H9 (cell line): ENCODE measurements around the gene JPH2. TPM values are rescaled to one million over a fixed set of nuclear protein-coding genes. Genes with fewer than 3 reads are reported as not detected.

Source experiments
- DNase-seq: peaks from one replicate; pipeline ENCODE4 v3.0.0-alpha.2; 2017
- H2AFZ ChIP-seq: one replicate; pipeline ENCODE4 v1.6.1; 2013; ENCODE audit warnings: mild to moderate bottlenecking, low read length, control low read depth, moderate library complexity
- H2AK5ac ChIP-seq: 2 replicates; pipeline ENCODE4 v1.6.1; 2013; ENCODE audit warnings: low read length, control low read depth, mixed read lengths; ENCODE audit not compliant: insufficient read length
- H2BK120ac ChIP-seq: one replicate; pipeline ENCODE4 v1.6.1; 2013; ENCODE audit warnings: low read depth, mild to moderate bottlenecking, low read length, control low read depth, inconsistent platforms; ENCODE audit not compliant: poor library complexity, severe bottlenecking
- H2BK12ac ChIP-seq: 2 replicates; pipeline ENCODE4 v1.6.1; 2013; ENCODE audit warnings: low read length, control low read depth, mixed read lengths, low read depth; ENCODE audit not compliant: insufficient read length
- H2BK15ac ChIP-seq: 2 replicates; pipeline ENCODE4 v1.6.1; 2013; ENCODE audit warnings: low read depth, low read length, control low read depth
- H2BK20ac ChIP-seq: one replicate; pipeline ENCODE4 v1.6.1; 2013; ENCODE audit warnings: low read depth, mild to moderate bottlenecking, low read length, control low read depth, inconsistent platforms; ENCODE audit not compliant: poor library complexity, severe bottlenecking
- H2BK5ac ChIP-seq: 2 replicates; pipeline ENCODE4 v1.6.1; 2013; ENCODE audit warnings: low read length, control low read depth, mixed read lengths; ENCODE audit not compliant: insufficient read length
- H3K14ac ChIP-seq: 2 replicates; pipeline ENCODE4 v1.6.1; 2013; ENCODE audit warnings: low read length, control low read depth; ENCODE audit not compliant: insufficient read depth
- H3K18ac ChIP-seq: 2 replicates; pipeline ENCODE4 v1.6.1; 2013; ENCODE audit warnings: low read depth, mild to moderate bottlenecking, mixed read lengths, low read length, control low read depth; ENCODE audit not compliant: insufficient read length
- H3K23ac ChIP-seq: 2 replicates; pipeline ENCODE4 v1.6.1; 2013; ENCODE audit warnings: low read length, control low read depth, mixed read lengths, low read depth; ENCODE audit not compliant: insufficient read length
- H3K23me2 ChIP-seq: 2 replicates; pipeline ENCODE4 v1.6.1; 2013; ENCODE audit warnings: low read depth, mild to moderate bottlenecking, mixed read lengths, low read length, control low read depth; ENCODE audit not compliant: insufficient read length, poor library complexity, severe bottlenecking
- H3K27ac ChIP-seq: 2 replicates; pipeline ENCODE4 v1.5.1; 2013; ENCODE audit warnings: low read length, control low read depth, mixed read lengths, low read depth; ENCODE audit not compliant: insufficient read length
- H3K27me3 ChIP-seq: 2 replicates; pipeline ENCODE4 v1.6.1; 2013; ENCODE audit warnings: low read length, control low read depth, inconsistent platforms; ENCODE audit not compliant: insufficient read depth
- H3K4ac ChIP-seq: 2 replicates; pipeline ENCODE4 v1.6.1; 2013; ENCODE audit warnings: low read depth, mild to moderate bottlenecking, control low read depth, inconsistent platforms, low read length, moderate library complexity
- H3K4me1 ChIP-seq: 2 replicates; pipeline ENCODE4 v1.6.1; 2013; ENCODE audit warnings: low read length, control low read depth, inconsistent platforms; ENCODE audit not compliant: insufficient read depth
- H3K4me2 ChIP-seq: 2 replicates; pipeline ENCODE4 v1.6.1; 2013; ENCODE audit warnings: low read length, control low read depth, mixed read lengths; ENCODE audit not compliant: insufficient read length, insufficient read depth
- H3K56ac ChIP-seq: 2 replicates; pipeline ENCODE4 v1.6.1; 2013; ENCODE audit warnings: low read depth, mild to moderate bottlenecking, mixed read lengths, low read length, control low read depth; ENCODE audit not compliant: insufficient read length
- H3K79me1 ChIP-seq: 2 replicates; pipeline ENCODE4 v1.6.1; 2013; ENCODE audit warnings: low read depth, mild to moderate bottlenecking, moderate library complexity, low read length, control low read depth, inconsistent platforms; ENCODE audit not compliant: insufficient read depth, poor library complexity, severe bottlenecking
- H3K79me2 ChIP-seq: 2 replicates; pipeline ENCODE4 v1.6.1; 2013; ENCODE audit warnings: low read length, control low read depth, inconsistent platforms; ENCODE audit not compliant: insufficient read depth
- H3K9ac ChIP-seq: 2 replicates; pipeline ENCODE4 v1.6.1; 2013; ENCODE audit warnings: low read length, control low read depth, mixed read lengths; ENCODE audit not compliant: insufficient read length; ENCODE audit errors: extremely low read depth
- H3K9me3 ChIP-seq: one replicate; pipeline ENCODE4 v1.6.1; 2013; ENCODE audit warnings: low read depth, low read length, inconsistent platforms; ENCODE audit not compliant: control insufficient read depth
- H3T11ph ChIP-seq: one replicate; pipeline ENCODE4 v1.6.1; 2013; ENCODE audit warnings: mild to moderate bottlenecking, low read length, control low read depth, inconsistent platforms
- H4K20me1 ChIP-seq: one replicate; pipeline ENCODE4 v1.6.1; 2013; ENCODE audit not compliant: control insufficient read depth, insufficient read length, insufficient read depth
- H4K5ac ChIP-seq: 2 replicates; pipeline ENCODE4 v1.6.1; 2013; ENCODE audit warnings: low read depth, mild to moderate bottlenecking, mixed read lengths, low read length, control low read depth; ENCODE audit not compliant: insufficient read length
- H4K8ac ChIP-seq: replicated peaks from 2 replicates; pipeline ENCODE4 v1.6.1; 2013; ENCODE audit warnings: low read length, control low read depth, mixed read lengths, low read depth; ENCODE audit not compliant: insufficient read length
- H4K91ac ChIP-seq: 2 replicates; pipeline ENCODE4 v1.6.1; 2013; ENCODE audit warnings: low read depth, mild to moderate bottlenecking, moderate library complexity, mixed read lengths, low read length, control low read depth; ENCODE audit not compliant: insufficient read length
- H3K27ac Mint-ChIP-seq, 3 experiments: 2 replicates in 2 of 3; 3 replicates in 1 of 3; pipeline ENCODE4 v1.8.0; 2020 to 2021; ENCODE audit warnings: mixed read lengths in 3 of 3, mild to moderate bottlenecking in 1 of 3, moderate library complexity in 1 of 3
- H3K27me3 Mint-ChIP-seq: 2 replicates; pipeline ENCODE4 v1.8.0; 2021; ENCODE audit warnings: low read depth, mild to moderate bottlenecking, moderate library complexity, mixed read lengths
- H3K36me3 Mint-ChIP-seq, 3 experiments: 2 replicates in 2 of 3; 3 replicates in 1 of 3; pipeline ENCODE4 v1.8.0; 2020 to 2021; ENCODE audit warnings: low read depth in 3 of 3, mixed read lengths in 3 of 3; ENCODE audit not compliant: insufficient read depth in 1 of 3
- H3K4me1 Mint-ChIP-seq, 2 experiments: 2 replicates each; pipeline ENCODE4 v1.8.0; 2020; ENCODE audit warnings: mixed read lengths in 2 of 2
- H3K4me3 Mint-ChIP-seq, 2 experiments: 2 replicates in 1 of 2; 3 replicates in 1 of 2; pipeline ENCODE4 v1.8.0; 2020 to 2021; ENCODE audit warnings: mild to moderate bottlenecking in 2 of 2, mixed read lengths in 2 of 2, moderate library complexity in 1 of 2
- H3K9me3 Mint-ChIP-seq, 2 experiments: 2 replicates in 1 of 2; 3 replicates in 1 of 2; pipeline ENCODE4 v1.8.0; 2020; ENCODE audit warnings: mild to moderate bottlenecking in 2 of 2, mixed read lengths in 2 of 2, moderate library complexity in 1 of 2
- WGBS: extraction: QIAGEN DNeasy Blood & Tissue Kit; methylation state at CpG from one replicate; pipeline ENCODE4 v1.1.7; 2013; ENCODE audit warnings: missing lambda C conversion rate, low lambda C conversion rate, mixed read lengths; ENCODE audit not compliant: insufficient read length; ENCODE audit errors: extremely low coverage; 5-methylcytosine and 5-hydroxymethylcytosine counted together
- total RNA-seq: library from RNA; stranded (reverse); gene quantifications from 2 replicates; pipeline ENCODE4 v1.2.1, GENCODE V29; 2021
- TF ChIP-seq, protein P1 (sequence below): fragments of 200-600 bp; sonication (generic); conservative IDR thresholded peaks from 3 replicates; pipeline ENCODE4 v1.8.0; 2021; ENCODE audit warnings: antibody characterized with exemption, mild to moderate bottlenecking

JPH2 gene
- total RNA-seq, 1 experiment from 2014 or later, result 0.31 TPM

DNA sequence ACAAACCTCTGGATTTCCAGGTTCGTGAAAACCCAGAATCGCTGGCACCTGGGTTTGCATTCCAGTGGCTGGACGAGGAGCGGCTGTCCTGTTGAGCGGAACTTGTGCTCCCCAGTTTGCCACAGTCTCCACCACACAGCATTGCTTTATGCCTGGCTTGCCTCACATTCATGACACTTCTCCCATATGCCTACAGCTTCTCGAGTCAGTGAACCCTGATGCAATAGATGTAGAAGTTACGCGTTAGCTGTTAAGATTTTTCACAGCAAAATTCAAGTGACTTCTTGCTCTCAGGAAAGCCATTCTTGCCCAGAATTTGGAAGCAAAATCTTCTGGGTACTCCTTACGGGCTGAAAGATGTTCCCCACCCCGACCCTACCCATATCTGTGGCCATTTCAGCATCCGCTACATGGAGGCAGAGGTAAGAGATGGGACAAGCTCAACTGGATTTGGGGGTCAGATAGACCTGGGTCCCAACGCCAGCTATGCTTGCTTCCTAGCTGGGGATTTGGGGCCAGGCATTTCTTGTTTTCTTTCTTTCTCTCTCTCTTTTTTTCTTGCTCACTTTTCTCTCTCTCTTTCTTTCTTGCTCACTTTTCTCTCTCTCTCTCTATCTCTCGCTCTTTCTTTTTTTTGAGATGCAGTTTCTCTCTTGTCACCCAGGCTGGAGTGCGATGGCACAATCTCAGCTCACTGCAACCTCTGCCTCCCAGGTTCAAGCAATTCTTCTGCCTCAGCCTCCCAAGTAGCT, 47.8 kb upstream of the JPH2 start:
- TF ChIP-seq, protein P1, sequence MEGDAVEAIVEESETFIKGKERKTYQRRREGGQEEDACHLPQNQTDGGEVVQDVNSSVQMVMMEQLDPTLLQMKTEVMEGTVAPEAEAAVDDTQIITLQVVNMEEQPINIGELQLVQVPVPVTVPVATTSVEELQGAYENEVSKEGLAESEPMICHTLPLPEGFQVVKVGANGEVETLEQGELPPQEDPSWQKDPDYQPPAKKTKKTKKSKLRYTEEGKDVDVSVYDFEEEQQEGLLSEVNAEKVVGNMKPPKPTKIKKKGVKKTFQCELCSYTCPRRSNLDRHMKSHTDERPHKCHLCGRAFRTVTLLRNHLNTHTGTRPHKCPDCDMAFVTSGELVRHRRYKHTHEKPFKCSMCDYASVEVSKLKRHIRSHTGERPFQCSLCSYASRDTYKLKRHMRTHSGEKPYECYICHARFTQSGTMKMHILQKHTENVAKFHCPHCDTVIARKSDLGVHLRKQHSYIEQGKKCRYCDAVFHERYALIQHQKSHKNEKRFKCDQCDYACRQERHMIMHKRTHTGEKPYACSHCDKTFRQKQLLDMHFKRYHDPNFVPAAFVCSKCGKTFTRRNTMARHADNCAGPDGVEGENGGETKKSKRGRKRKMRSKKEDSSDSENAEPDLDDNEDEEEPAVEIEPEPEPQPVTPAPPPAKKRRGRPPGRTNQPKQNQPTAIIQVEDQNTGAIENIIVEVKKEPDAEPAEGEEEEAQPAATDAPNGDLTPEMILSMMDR, result no peak
- Histone ChIP-seq H2BK20ac (no peak overlapping the region), H3K27me3 (no peaks in the 10 kb centered on the region), H3K23ac (no peak overlapping the region), H3T11ph (no peak overlapping the region), H3K56ac (no peak overlapping the region), H3K79me2 (no peaks in the 10 kb centered on the region), H3K4me1 (0 out of 2 replicates have a peak, but pooled peaks cover 4% of the 10 kb centered on the region), H4K20me1 (no peaks in the 10 kb centered on the region), H4K91ac (no peak overlapping the region), H2AK5ac (no peak overlapping the region), H3K27ac (no peak overlapping the region), H2BK120ac (no peak overlapping the region), H2BK5ac (no peak overlapping the region), H3K9ac (no peak overlapping the region), H4K8ac (no peak overlapping the region), H3K4ac (no peak overlapping the region), H3K4me2 (no peak overlapping the region), H3K23me2 (no peaks in the 10 kb centered on the region), H3K79me1 (no peaks in the 10 kb centered on the region), H2AFZ (no peak overlapping the region), H3K14ac (no peak overlapping the region), H4K5ac (no peak overlapping the region), H3K18ac (no peak overlapping the region), H2BK12ac (no peak overlapping the region), H2BK15ac (no peak overlapping the region), H3K9me3 (no peaks in the 10 kb centered on the region)
- no CpG with 5 or more reads among the region's 14 CpGs for WGBS
- Mint-ChIP-seq H3K4me1 (peaks cover 12 to 21% of the 10 kb centered on the region in 2 experiments), H3K27me3 (no peaks in the 10 kb centered on the region; the same call in 1 of the 2 replicates), H3K9me3 (peaks cover 0 to 6% of the 10 kb centered on the region in 2 experiments; a peak in 2 of 5 replicates), H3K36me3 (peaks cover 0 to 7% (median 0%) of the 10 kb centered on the region in 3 experiments; a peak in 1 of 7 replicates), H3K4me3 (no peak overlapping the region), H3K27ac (peak overlapping the region in 2 of 3 experiments; percentile 25 to 80; a peak in 2 of 7 replicates)
- DNase-seq, result no peak
